K562 (cell line): ENCODE measurements around the gene GLDC. TPM values are rescaled to one million over a fixed set of nuclear protein-coding genes. Genes with fewer than 3 reads are reported as not detected.

Source experiments
- ARHGAP35 ChIP-seq: fragments of 450-650 bp; IDR thresholded peaks from 2 replicates; pipeline ENCODE4 v1.6.1; 2018; ENCODE audit not compliant: partially characterized antibody
- CBX1 ChIP-seq: sonication (generic); IDR thresholded peaks from 2 replicates; pipeline ENCODE4 v1.6.1; 2016; ENCODE audit warnings: antibody characterized with exemption, low read depth, mild to moderate bottlenecking
- EZH2 ChIP-seq: IDR thresholded peaks from 2 replicates; pipeline ENCODE4 v1.6.1; 2012; ENCODE audit warnings: low read depth, mild to moderate bottlenecking, inconsistent platforms, low read length, borderline replicate concordance
- FOSL1 ChIP-seq: fragments of 200-800 bp; sonication (Bioruptor generic); conservative IDR thresholded peaks from 2 replicates; pipeline ENCODE4 v1.6.1; 2016; ENCODE audit warnings: missing genetic modification characterization, missing compliant biosample characterization
- HNRNPLL ChIP-seq: fragments of 200-400 bp; formaldehyde crosslinking; IDR thresholded peaks from 2 replicates; pipeline ENCODE4 v1.6.1; 2017; ENCODE audit warnings: low read length, low read depth, mild to moderate bottlenecking; ENCODE audit not compliant: poor library complexity, severe bottlenecking
- KDM5B ChIP-seq: fragments of 200-600 bp; sonication (generic); IDR thresholded peaks from 2 replicates; pipeline ENCODE4 v1.6.1; 2012; ENCODE audit warnings: low read depth, mild to moderate bottlenecking, moderate library complexity, low read length, control low read depth, inconsistent platforms; ENCODE audit not compliant: insufficient replicate concordance
- POLR2G ChIP-seq: fragments of 200-400 bp; formaldehyde crosslinking; IDR thresholded peaks from 2 replicates; pipeline ENCODE4 v1.6.1; 2017; ENCODE audit warnings: low read depth, mild to moderate bottlenecking, antibody characterized with exemption, low read length, moderate library complexity
- SMARCC2 ChIP-seq: fragments of 450-650 bp; IDR thresholded peaks from 2 replicates; pipeline ENCODE4 v1.6.1; 2017; ENCODE audit warnings: antibody characterized with exemption, moderate library complexity, mild to moderate bottlenecking, low read depth
- SRSF7 ChIP-seq: fragments of 200-400 bp; formaldehyde crosslinking; optimal IDR thresholded peaks from 2 replicates; pipeline ENCODE3; 2017; ENCODE audit warnings: mild to moderate bottlenecking, low read depth, low read length
- SUPT5H ChIP-seq: fragments of 450-650 bp; IDR thresholded peaks from 2 replicates; pipeline ENCODE4 v1.6.1; 2016
- TAF1 ChIP-seq: IDR thresholded peaks from 2 replicates; pipeline ENCODE4 v1.6.1; 2011; ENCODE audit warnings: mild to moderate bottlenecking, low read length, moderate library complexity; ENCODE audit not compliant: insufficient read depth, control insufficient read depth, severe bottlenecking; ENCODE audit errors: extremely low read depth
- TCF7 ChIP-seq: sonication (generic); IDR thresholded peaks from 2 replicates; pipeline ENCODE4 v1.6.1; 2016; ENCODE audit warnings: antibody characterized with exemption, borderline replicate concordance
- TRIM24 ChIP-seq, 2 experiments: fragments of 450-650 bp; IDR thresholded peaks; 2 replicates each; pipeline ENCODE4 v1.6.1; 2016
- ZKSCAN1 ChIP-seq: fragments of 150-350 bp; IDR thresholded peaks from 2 replicates; pipeline ENCODE4 v1.6.1; 2016; ENCODE audit warnings: low read depth, low read length
- polyA plus RNA-seq, 8 experiments: library from polyadenylated mRNA; depleted of rRNA in 4 of 8; stranded (reverse) in 5 of 8; unstranded in 3 of 8; fragments of >200 nt; fragmentation: Nextera tagmentation in 2 of 8; fragmentation: Illumina TruSeq in 1 of 8; extraction: Ambion mirVana in 2 of 8; extraction: Trizol in 1 of 8; gene quantifications; 2 replicates each; pipeline versions ENCODE4 v1.2.1 to v1.2.3, GENCODE V29; 2011 to 2014; ENCODE audit warnings: inconsistent platforms in 1 of 8, missing spikeins in 1 of 8
- total RNA-seq, 7 experiments: library from RNA; depleted of rRNA in 6 of 7; stranded (reverse); fragments of >200 nt in 6 of 7; fragmentation: Illumina TruSeq in 2 of 7; extraction: Trizol in 2 of 7; gene quantifications; 2 replicates each; pipeline versions ENCODE4 v1.2.1 to v1.2.3, GENCODE V29; 2011 to 2021; ENCODE audit warnings: low replicate concordance in 1 of 7
- TF ChIP-seq, protein P1 (sequence below): fragments of 150-350 bp; conservative IDR thresholded peaks from 2 replicates; pipeline ENCODE4 v1.6.1; 2014; ENCODE audit warnings: low read length
- TF ChIP-seq, protein P2 (sequence below): fragments of 250-450 bp; sonication (Bioruptor Pico); IDR thresholded peaks from 2 replicates; pipeline ENCODE4 v1.5.0; 2022; ENCODE audit warnings: mild to moderate bottlenecking
- TF ChIP-seq, protein P3 (sequence below): sonication (generic); formaldehyde crosslinking; IDR thresholded peaks from 2 replicates; pipeline ENCODE4 v1.8.1; 2023; ENCODE audit warnings: mild to moderate bottlenecking, missing genetic modification reagents, moderate library complexity
- TF ChIP-seq, protein P4 (sequence below): fragments of 450-650 bp; formaldehyde crosslinking; IDR thresholded peaks from 2 replicates; pipeline ENCODE4 v1.4.0; 2022; ENCODE audit warnings: missing genetic modification characterization
- TF ChIP-seq, protein P5 (sequence below): fragments of 450-650 bp; IDR thresholded peaks from 2 replicates; pipeline ENCODE4 v1.6.1; 2016

The GLDC gene
- total and polyA plus RNA-seq, 9 of the 15 experiments (the other 6 are each of a cell fraction or from before 2014, with no cell fraction given), result 0.03 to 0.27 (median 0.08) TPM; not detected in 6

DNA sequence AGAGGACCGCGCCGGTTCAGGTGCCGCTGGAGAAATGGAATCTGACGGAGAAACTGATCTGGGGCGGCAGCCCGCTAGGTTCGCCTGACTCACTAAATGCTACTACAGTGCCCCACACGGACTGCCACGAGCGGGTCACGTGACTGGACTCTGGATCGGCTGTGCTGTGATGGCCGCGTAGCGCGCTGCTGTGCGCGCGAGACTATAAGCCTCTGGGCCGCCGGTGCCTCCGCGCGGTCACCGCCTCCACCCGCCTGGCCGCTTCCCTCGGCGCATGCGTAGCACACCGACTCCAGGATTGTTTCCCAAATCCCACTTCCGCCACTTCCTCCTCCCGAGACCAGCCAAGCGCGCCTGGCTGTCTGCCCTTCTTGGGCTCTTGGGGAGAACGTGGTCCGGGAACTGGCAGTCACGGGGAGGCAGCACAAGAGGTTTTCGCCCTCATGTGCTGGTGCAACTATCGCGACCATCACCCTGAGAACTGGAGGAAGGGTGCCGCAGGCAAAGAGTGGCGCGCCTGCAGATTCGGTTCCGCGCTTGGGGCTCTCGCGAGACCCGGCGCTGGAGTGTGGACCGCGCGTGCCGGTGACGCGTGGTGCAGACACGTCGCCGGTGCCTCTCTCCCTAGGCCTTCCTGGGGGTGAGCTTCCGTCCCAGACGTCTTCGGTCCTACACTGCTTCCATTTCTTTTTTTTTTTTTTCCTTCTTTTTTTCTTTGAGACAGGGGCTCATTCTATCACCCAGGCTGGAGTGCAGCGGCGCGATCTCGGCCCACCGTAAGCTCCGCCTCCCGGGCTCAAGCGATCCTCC, 35.8 kb upstream of the GLDC start (continued):
- TF ChIP-seq TCF7, result no peak
- peak; percentile 17 for TF ChIP-seq HNRNPLL
- TF ChIP-seq ARHGAP35, result peak; percentile 95
- TF ChIP-seq SMARCC2, result no peak
- peak; percentile 74 for TF ChIP-seq FOSL1 (tag)
- TF ChIP-seq, protein P1, sequence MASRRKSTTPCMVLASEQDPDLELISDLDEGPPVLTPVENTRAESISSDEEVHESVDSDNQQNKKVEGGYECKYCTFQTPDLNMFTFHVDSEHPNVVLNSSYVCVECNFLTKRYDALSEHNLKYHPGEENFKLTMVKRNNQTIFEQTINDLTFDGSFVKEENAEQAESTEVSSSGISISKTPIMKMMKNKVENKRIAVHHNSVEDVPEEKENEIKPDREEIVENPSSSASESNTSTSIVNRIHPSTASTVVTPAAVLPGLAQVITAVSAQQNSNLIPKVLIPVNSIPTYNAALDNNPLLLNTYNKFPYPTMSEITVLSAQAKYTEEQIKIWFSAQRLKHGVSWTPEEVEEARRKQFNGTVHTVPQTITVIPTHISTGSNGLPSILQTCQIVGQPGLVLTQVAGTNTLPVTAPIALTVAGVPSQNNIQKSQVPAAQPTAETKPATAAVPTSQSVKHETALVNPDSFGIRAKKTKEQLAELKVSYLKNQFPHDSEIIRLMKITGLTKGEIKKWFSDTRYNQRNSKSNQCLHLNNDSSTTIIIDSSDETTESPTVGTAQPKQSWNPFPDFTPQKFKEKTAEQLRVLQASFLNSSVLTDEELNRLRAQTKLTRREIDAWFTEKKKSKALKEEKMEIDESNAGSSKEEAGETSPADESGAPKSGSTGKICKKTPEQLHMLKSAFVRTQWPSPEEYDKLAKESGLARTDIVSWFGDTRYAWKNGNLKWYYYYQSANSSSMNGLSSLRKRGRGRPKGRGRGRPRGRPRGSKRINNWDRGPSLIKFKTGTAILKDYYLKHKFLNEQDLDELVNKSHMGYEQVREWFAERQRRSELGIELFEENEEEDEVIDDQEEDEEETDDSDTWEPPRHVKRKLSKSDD, result peak; percentile 88; the same call in 1 of the 2 replicates
- peak; percentile 53 for TF ChIP-seq TAF1
- TF ChIP-seq CBX1, result no peak
- TF ChIP-seq, protein P2, sequence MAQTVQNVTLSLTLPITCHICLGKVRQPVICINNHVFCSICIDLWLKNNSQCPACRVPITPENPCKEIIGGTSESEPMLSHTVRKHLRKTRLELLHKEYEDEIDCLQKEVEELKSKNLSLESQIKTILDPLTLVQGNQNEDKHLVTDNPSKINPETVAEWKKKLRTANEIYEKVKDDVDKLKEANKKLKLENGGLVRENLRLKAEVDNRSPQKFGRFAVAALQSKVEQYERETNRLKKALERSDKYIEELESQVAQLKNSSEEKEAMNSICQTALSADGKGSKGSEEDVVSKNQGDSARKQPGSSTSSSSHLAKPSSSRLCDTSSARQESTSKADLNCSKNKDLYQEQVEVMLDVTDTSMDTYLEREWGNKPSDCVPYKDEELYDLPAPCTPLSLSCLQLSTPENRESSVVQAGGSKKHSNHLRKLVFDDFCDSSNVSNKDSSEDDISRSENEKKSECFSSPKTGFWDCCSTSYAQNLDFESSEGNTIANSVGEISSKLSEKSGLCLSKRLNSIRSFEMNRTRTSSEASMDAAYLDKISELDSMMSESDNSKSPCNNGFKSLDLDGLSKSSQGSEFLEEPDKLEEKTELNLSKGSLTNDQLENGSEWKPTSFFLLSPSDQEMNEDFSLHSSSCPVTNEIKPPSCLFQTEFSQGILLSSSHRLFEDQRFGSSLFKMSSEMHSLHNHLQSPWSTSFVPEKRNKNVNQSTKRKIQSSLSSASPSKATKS (CRISPR knock-in tag), result no peak
- no peak for TF ChIP-seq TRIM24 (IDR thresholded peaks at IDR 0.05)
- peak; percentile 88 for TF ChIP-seq SUPT5H
- peak; percentile 93 for TF ChIP-seq POLR2G
- no peak for TF ChIP-seq SRSF7
- TF ChIP-seq, protein P3, sequence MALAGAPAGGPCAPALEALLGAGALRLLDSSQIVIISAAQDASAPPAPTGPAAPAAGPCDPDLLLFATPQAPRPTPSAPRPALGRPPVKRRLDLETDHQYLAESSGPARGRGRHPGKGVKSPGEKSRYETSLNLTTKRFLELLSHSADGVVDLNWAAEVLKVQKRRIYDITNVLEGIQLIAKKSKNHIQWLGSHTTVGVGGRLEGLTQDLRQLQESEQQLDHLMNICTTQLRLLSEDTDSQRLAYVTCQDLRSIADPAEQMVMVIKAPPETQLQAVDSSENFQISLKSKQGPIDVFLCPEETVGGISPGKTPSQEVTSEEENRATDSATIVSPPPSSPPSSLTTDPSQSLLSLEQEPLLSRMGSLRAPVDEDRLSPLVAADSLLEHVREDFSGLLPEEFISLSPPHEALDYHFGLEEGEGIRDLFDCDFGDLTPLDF, result no peak
- peak; percentile 59 for TF ChIP-seq KDM5B
- TF ChIP-seq, protein P4, sequence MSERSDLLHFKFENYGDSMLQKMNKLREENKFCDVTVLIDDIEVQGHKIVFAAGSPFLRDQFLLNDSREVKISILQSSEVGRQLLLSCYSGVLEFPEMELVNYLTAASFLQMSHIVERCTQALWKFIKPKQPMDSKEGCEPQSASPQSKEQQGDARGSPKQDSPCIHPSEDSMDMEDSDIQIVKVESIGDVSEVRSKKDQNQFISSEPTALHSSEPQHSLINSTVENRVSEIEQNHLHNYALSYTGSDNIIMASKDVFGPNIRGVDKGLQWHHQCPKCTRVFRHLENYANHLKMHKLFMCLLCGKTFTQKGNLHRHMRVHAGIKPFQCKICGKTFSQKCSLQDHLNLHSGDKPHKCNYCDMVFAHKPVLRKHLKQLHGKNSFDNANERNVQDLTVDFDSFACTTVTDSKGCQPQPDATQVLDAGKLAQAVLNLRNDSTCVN (CRISPR knock-in tag), result no peak
- TF ChIP-seq, protein P5, sequence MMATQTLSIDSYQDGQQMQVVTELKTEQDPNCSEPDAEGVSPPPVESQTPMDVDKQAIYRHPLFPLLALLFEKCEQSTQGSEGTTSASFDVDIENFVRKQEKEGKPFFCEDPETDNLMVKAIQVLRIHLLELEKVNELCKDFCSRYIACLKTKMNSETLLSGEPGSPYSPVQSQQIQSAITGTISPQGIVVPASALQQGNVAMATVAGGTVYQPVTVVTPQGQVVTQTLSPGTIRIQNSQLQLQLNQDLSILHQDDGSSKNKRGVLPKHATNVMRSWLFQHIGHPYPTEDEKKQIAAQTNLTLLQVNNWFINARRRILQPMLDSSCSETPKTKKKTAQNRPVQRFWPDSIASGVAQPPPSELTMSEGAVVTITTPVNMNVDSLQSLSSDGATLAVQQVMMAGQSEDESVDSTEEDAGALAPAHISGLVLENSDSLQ, result peak; percentile 50; the same call in 1 of the 2 replicates
- TF ChIP-seq ZKSCAN1, result no peak
- no peak for TF ChIP-seq EZH2
